H1 (cell line): ENCODE measurements around the gene TTI1. TPM values are rescaled to one million over a fixed set of nuclear protein-coding genes. Genes with fewer than 3 reads are reported as not detected.

Experiments used
- KDM4A ChIP-seq: IDR thresholded peaks from one replicate; pipeline ENCODE4 v1.7.1; 2012; ENCODE audit warnings: low read depth, mild to moderate bottlenecking, moderate library complexity, low read length, inconsistent platforms; ENCODE audit not compliant: severe bottlenecking
- POLR2AphosphoS5 ChIP-seq: IDR thresholded peaks from 2 replicates; pipeline ENCODE4 v1.6.1; 2011; ENCODE audit warnings: low read depth, low read length
- TCF12 ChIP-seq: IDR thresholded peaks from 2 replicates; pipeline ENCODE4 v1.6.1; 2011; ENCODE audit warnings: low read depth, mild to moderate bottlenecking, low read length
- polyA plus RNA-seq, 7 experiments: library from polyadenylated mRNA; depleted of rRNA in 3 of 7; stranded (reverse) in 5 of 7; unstranded in 2 of 7; fragments of >200 nt in 5 of 7; fragments of 200-250 nt in 2 of 7; gene quantifications; 1 replicate in 5 of 7; 2 replicates in 1 of 7; 4 replicates in 1 of 7; pipeline versions ENCODE4 v1.2.1 to v1.2.3, GENCODE V29; 2011 to 2013; ENCODE audit warnings: missing spikeins in 2 of 7, mixed read lengths in 2 of 7
- total RNA-seq: library from RNA; stranded (reverse); fragmentation: NEBNext Ultra II Directional; extraction: Animal tissue kit (Norgen Biotek cat#: 25700); gene quantifications from 2 replicates; pipeline ENCODE4 v1.2.1, GENCODE V29; 2021
- TF ChIP-seq, protein P1 (sequence below): IDR thresholded peaks from 2 replicates; pipeline ENCODE4 v1.6.1; 2012; ENCODE audit warnings: inconsistent platforms

The TTI1 gene
- total and polyA plus RNA-seq, 2 of the 8 experiments (the other 6 are each of a cell fraction or from before 2014, with no cell fraction given): 34.1 to 47.0 TPM

DNA sequence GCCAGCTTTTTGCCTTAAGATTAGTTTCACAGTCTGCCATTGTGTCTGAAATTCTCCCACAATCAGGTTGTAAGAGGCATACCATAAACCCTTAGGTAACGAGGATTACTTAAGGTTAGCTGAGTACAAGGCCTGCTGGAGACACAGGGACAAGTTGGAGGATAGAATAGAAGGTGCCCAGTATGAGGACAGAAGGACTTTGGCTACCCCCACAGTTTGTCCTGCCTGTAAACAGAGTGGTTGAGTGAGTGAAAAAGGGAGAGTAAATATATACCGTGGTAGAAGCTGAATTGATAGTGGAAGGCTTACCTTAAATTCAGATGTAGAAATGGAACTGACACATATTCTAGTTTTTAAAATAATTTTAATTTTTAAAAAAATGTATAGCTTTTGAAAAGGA, 19.6 kb upstream of the TTI1 start (continued):
- TF ChIP-seq TCF12 (no peak), KDM4A (no peak), POLR2AphosphoS5 (no peak)
- TF ChIP-seq, protein P1, sequence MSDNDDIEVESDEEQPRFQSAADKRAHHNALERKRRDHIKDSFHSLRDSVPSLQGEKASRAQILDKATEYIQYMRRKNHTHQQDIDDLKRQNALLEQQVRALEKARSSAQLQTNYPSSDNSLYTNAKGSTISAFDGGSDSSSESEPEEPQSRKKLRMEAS: no peak
